ENCODE results near the gene TNNT2. TPM values are rescaled to one million over a fixed set of nuclear protein-coding genes. Genes with fewer than 3 reads are reported as not detected.

Gene TNNT2
- total and polyA plus RNA-seq, 2 of the 13 experiments (the other 11 are each of a cell fraction or from before 2014, with no cell fraction given) = 0.20 to 0.63 TPM

- TF ChIP-seq, protein P1, sequence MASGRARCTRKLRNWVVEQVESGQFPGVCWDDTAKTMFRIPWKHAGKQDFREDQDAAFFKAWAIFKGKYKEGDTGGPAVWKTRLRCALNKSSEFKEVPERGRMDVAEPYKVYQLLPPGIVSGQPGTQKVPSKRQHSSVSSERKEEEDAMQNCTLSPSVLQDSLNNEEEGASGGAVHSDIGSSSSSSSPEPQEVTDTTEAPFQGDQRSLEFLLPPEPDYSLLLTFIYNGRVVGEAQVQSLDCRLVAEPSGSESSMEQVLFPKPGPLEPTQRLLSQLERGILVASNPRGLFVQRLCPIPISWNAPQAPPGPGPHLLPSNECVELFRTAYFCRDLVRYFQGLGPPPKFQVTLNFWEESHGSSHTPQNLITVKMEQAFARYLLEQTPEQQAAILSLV (CRISPR knock-in tag; IDR thresholded peaks at IDR 0.05; ENCODE audit: borderline replicate concordance) = no peak
- TF ChIP-seq ZFX (CRISPR knock-in tag; IDR thresholded peaks at IDR 0.05; ENCODE audit: low read depth) (peak; percentile 51; the same call in 1 of the 2 replicates), ZNF34 (CRISPR knock-in tag; IDR thresholded peaks at IDR 0.05; ENCODE audit: borderline replicate concordance) (no peak), NONO (IDR thresholded peaks at IDR 0.05) (no peak), NONO (CRISPR knock-in tag; conservative IDR thresholded peaks at IDR 0.05) (0 out of 2 replicates have a peak, but pooled peaks have one; percentile 25), TSC22D2 (CRISPR knock-in tag; IDR thresholded peaks at IDR 0.05; ENCODE audit: borderline replicate concordance) (no peak), SALL1 (CRISPR knock-in tag; IDR thresholded peaks at IDR 0.05) (peak; percentile 59; the same call in 1 of the 2 replicates), RAD21 (CRISPR knock-in tag; IDR thresholded peaks at IDR 0.05) (peak; percentile 82), SMAD3 (CRISPR knock-in tag; IDR thresholded peaks at IDR 0.05) (no peak), ZNF235 (CRISPR knock-in tag; IDR thresholded peaks at IDR 0.05; ENCODE audit: borderline replicate concordance) (peak; percentile 69; the same call in 1 of the 2 replicates), CAMTA2 (CRISPR knock-in tag; IDR thresholded peaks at IDR 0.05; ENCODE audit: borderline replicate concordance) (0 out of 2 replicates have a peak, but pooled peaks have one; percentile 46), SMAD1 (CRISPR knock-in tag; IDR thresholded peaks at IDR 0.05; ENCODE audit: borderline replicate concordance, low read depth) (0 out of 2 replicates have a peak, but pooled peaks have one; percentile 33), HNRNPH1 (optimal IDR thresholded peaks at IDR 0.05; ENCODE audit: low read depth, low read length) (no peak), ISL2 (CRISPR knock-in tag; IDR thresholded peaks at IDR 0.05) (no peak), ARNT2 (CRISPR knock-in tag; IDR thresholded peaks at IDR 0.05; ENCODE audit: low read depth) (0 out of 2 replicates have a peak, but pooled peaks have one; percentile 26)
- TF ChIP-seq, protein P2, sequence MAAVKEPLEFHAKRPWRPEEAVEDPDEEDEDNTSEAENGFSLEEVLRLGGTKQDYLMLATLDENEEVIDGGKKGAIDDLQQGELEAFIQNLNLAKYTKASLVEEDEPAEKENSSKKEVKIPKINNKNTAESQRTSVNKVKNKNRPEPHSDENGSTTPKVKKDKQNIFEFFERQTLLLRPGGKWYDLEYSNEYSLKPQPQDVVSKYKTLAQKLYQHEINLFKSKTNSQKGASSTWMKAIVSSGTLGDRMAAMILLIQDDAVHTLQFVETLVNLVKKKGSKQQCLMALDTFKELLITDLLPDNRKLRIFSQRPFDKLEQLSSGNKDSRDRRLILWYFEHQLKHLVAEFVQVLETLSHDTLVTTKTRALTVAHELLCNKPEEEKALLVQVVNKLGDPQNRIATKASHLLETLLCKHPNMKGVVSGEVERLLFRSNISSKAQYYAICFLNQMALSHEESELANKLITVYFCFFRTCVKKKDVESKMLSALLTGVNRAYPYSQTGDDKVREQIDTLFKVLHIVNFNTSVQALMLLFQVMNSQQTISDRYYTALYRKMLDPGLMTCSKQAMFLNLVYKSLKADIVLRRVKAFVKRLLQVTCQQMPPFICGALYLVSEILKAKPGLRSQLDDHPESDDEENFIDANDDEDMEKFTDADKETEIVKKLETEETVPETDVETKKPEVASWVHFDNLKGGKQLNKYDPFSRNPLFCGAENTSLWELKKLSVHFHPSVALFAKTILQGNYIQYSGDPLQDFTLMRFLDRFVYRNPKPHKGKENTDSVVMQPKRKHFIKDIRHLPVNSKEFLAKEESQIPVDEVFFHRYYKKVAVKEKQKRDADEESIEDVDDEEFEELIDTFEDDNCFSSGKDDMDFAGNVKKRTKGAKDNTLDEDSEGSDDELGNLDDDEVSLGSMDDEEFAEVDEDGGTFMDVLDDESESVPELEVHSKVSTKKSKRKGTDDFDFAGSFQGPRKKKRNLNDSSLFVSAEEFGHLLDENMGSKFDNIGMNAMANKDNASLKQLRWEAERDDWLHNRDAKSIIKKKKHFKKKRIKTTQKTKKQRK (IDR thresholded peaks at IDR 0.05; ENCODE audit: low read length) = no peak
These were observed 30.8 kb upstream of the TNNT2 start (continued) for GRCh38 chr1:201408176-201408833.
